Smooth muscle cell (in vitro differentiated cells): ENCODE data around the gene BRF1. TPM values are rescaled to one million over a fixed set of nuclear protein-coding genes. Genes with fewer than 3 reads are reported as not detected.

Source experiments
- DNase-seq: peaks from one replicate; lab custom pipeline; 2025; ENCODE audit not compliant: unreplicated experiment; lab: John Stamatoyannopoulos, UW
- H2AFZ ChIP-seq: fragments of 200-600 bp; sonication (generic); 2 replicates; pipeline ENCODE4 v1.6.0; 2016; ENCODE audit warnings: antibody characterized with exemption, low read depth, mild to moderate bottlenecking
- H3F3A ChIP-seq: fragments of 200-600 bp; sonication (generic); 2 replicates; pipeline ENCODE4 v1.6.0; 2017; ENCODE audit warnings: antibody characterized with exemption, low read depth
- H3K27ac ChIP-seq: fragments of 200-600 bp; sonication (generic); 2 replicates; pipeline ENCODE4 v1.5.1; 2016; ENCODE audit warnings: low read depth, mild to moderate bottlenecking
- H3K27me3 ChIP-seq: fragments of 200-600 bp; sonication (generic); 2 replicates; pipeline ENCODE4 v1.6.1; 2016; ENCODE audit warnings: low read depth, mild to moderate bottlenecking
- H3K36me3 ChIP-seq: fragments of 200-600 bp; sonication (generic); 2 replicates; pipeline ENCODE4 v1.5.1; 2016; ENCODE audit warnings: low read depth
- H3K4me1 ChIP-seq: fragments of 200-600 bp; sonication (generic); 2 replicates; pipeline ENCODE4 v1.5.1; 2016; ENCODE audit warnings: low read depth
- H3K4me2 ChIP-seq: fragments of 200-600 bp; sonication (generic); 2 replicates; pipeline ENCODE4 v1.6.0; 2016; ENCODE audit warnings: mild to moderate bottlenecking
- H3K4me3 ChIP-seq: fragments of 200-600 bp; sonication (generic); 2 replicates; pipeline ENCODE4 v1.5.1; 2016; ENCODE audit warnings: mild to moderate bottlenecking
- H3K79me2 ChIP-seq: fragments of 200-600 bp; sonication (generic); 2 replicates; pipeline ENCODE4 v1.6.0; 2016; ENCODE audit warnings: low read depth, mild to moderate bottlenecking
- H3K9ac ChIP-seq: fragments of 200-600 bp; sonication (generic); 2 replicates; pipeline ENCODE4 v1.6.0; 2016; ENCODE audit warnings: low read depth
- H3K9me3 ChIP-seq: fragments of 200-600 bp; sonication (generic); replicated peaks from 2 replicates; pipeline ENCODE4 v1.5.1; 2016; ENCODE audit warnings: low read depth
- H4K20me1 ChIP-seq: fragments of 200-600 bp; sonication (generic); 2 replicates; pipeline ENCODE4 v1.6.0; 2016; ENCODE audit warnings: low read depth
- CTCF ChIP-seq: fragments of 200-600 bp; sonication (generic); IDR thresholded peaks from 2 replicates; pipeline ENCODE4 v1.5.1; 2017; ENCODE audit warnings: borderline replicate concordance, mild to moderate bottlenecking, antibody characterized with exemption; ENCODE audit not compliant: insufficient read depth, poor library complexity, severe bottlenecking
- WGBS: methylation state at CpG from one replicate; pipeline ENCODE4 v1.1.7; 2016; ENCODE audit warnings: low lambda C conversion rate; 5-methylcytosine and 5-hydroxymethylcytosine counted together
- polyA plus RNA-seq: library from polyadenylated mRNA; unstranded; fragments of >200 nt; fragmentation: Nextera tagmentation; extraction: Ambion mirVana; gene quantifications from 2 replicates; pipeline ENCODE4 v1.2.1, GENCODE V29; 2016
- total RNA-seq: library from RNA; depleted of rRNA; stranded (reverse); fragments of >200 nt; gene quantifications from 2 replicates; pipeline ENCODE4 v1.2.3, GENCODE V29; 2014

Gene BRF1
- total and polyA plus RNA-seq, 2 experiments from 2014 or later, result 12.5 to 15.9 TPM

DNA sequence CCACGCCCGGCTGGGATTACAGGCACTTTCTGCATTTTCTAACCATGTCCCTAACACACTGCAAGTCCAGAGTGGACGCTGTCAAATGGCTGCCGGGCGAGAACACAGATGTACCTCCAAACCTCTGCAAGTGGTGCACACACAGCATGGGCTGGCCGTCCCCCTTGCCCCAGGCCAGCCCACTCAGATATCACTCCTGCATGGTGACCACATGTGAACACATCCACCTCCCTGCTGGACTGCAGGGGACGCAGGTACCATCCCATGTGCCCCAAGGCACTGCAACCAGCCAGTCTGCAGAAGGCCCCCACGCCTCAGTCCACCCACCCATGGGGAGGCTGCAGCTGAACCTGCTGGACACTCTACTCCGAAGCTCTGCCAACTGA, 14.0 kb downstream of the BRF1 start:
- H4K20me1 ChIP-seq, result peaks cover 88% of the 10 kb centered on the region
- H3K27ac ChIP-seq, result no peak overlapping the region
- DNase-seq, result no peak
- H3K4me3 ChIP-seq, result no peak overlapping the region
- no peak for TF ChIP-seq CTCF
- no peak overlapping the region for H3K4me2 ChIP-seq
- no peaks in the 10 kb centered on the region for H3K36me3 ChIP-seq
- no peak overlapping the region for H3K9ac ChIP-seq
- no peaks in the 10 kb centered on the region for H3K27me3 ChIP-seq
- no peaks in the 10 kb centered on the region for H3K9me3 ChIP-seq
- H3K4me1 ChIP-seq, result no peaks in the 10 kb centered on the region
- no peaks in the 10 kb centered on the region for H3F3A ChIP-seq
- 98% methylated on average over 9 of the region's 9 CpGs for WGBS
- H2AFZ ChIP-seq, result no peak overlapping the region
- H3K79me2 ChIP-seq, result peaks cover 30% of the 10 kb centered on the region

- no peak overlapping the region for H3K27ac ChIP-seq
- no peaks in the 10 kb centered on the region for H3K9me3 ChIP-seq
- no peak overlapping the region for H3K4me2 ChIP-seq
- H2AFZ ChIP-seq, result no peak overlapping the region
- no peak overlapping the region for H3K4me3 ChIP-seq
- H4K20me1 ChIP-seq, result peaks cover 86% of the 10 kb centered on the region
- H3K9ac ChIP-seq, result no peak overlapping the region
- peaks cover 18% of the 10 kb centered on the region for H3K79me2 ChIP-seq
- no peaks in the 10 kb centered on the region for H3K27me3 ChIP-seq
- DNase-seq, result no peak
- no peaks in the 10 kb centered on the region for H3K4me1 ChIP-seq
- no peaks in the 10 kb centered on the region for H3K36me3 ChIP-seq
- TF ChIP-seq CTCF, result no peak
- WGBS, result 96% methylated on average over 8 of the region's 8 CpGs
- H3F3A ChIP-seq, result no peaks in the 10 kb centered on the region
Observed at GRCh38 chr14:105285174-105285573, 15.6 kb downstream of the BRF1 start.

DNA sequence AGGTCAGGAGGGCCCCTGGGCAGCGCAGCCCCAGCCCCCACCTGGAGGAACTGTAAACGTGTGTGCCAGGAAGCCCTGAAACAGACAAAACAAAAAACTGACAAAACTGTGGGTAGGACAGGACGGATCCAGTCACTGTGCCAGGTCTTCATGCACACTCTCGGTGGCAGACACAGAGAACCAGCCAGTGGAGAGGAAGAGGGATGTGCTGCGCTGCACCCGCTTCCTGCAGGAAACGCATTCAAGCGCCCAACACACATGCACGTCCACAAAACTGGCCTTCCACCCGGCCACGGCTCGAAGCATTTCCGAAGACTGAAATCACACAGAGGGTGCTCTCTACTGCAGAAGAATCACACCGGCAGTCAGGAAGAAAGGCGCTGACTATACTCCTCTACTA, 16.9 kb downstream of the BRF1 start:
- Histone ChIP-seq H3K27me3 (no peaks in the 10 kb centered on the region), H3K27ac (no peak overlapping the region), H3K4me3 (no peak overlapping the region), H4K20me1 (peaks cover 86% of the 10 kb centered on the region), H3K9me3 (no peaks in the 10 kb centered on the region), H3K36me3 (no peaks in the 10 kb centered on the region), H3K9ac (no peak overlapping the region), H3K4me1 (no peaks in the 10 kb centered on the region), H3K4me2 (no peak overlapping the region), H3K79me2 (peaks cover 11% of the 10 kb centered on the region), H3F3A (no peaks in the 10 kb centered on the region), H2AFZ (no peak overlapping the region)
- 88% methylated on average over 15 of the region's 15 CpGs for WGBS
- TF ChIP-seq CTCF, result no peak
- no peak for DNase-seq

- no peaks in the 10 kb centered on the region for H3K36me3 ChIP-seq
- no peak for TF ChIP-seq CTCF
- 64% methylated on average over 10 of the region's 10 CpGs for WGBS
- H3K27ac ChIP-seq, result no peak overlapping the region
- no peaks in the 10 kb centered on the region for H3K9me3 ChIP-seq
- no peak overlapping the region for H2AFZ ChIP-seq
- H3K27me3 ChIP-seq, result no peaks in the 10 kb centered on the region
- no peaks in the 10 kb centered on the region for H3K4me1 ChIP-seq
- H3K4me3 ChIP-seq, result no peak overlapping the region
- no peaks in the 10 kb centered on the region for H3F3A ChIP-seq
- H3K9ac ChIP-seq, result no peak overlapping the region
- peaks cover 19% of the 10 kb centered on the region for H3K79me2 ChIP-seq
- H4K20me1 ChIP-seq, result peaks cover 84% of the 10 kb centered on the region
- DNase-seq, result no peak
- H3K4me2 ChIP-seq, result no peak overlapping the region
Observed at GRCh38 chr14:105283028-105283427, 17.8 kb downstream of the BRF1 start.
